HepG2 (cell line): ENCODE data around the gene PLEKHN1. TPM values are rescaled to one million over a fixed set of nuclear protein-coding genes. Genes with fewer than 3 reads are reported as not detected.

Source experiments
- ATF3 ChIP-seq: sonication (generic); formaldehyde crosslinking; IDR thresholded peaks from 2 replicates; pipeline ENCODE4 v1.4.0; 2020; ENCODE audit warnings: missing genetic modification reagents
- BORCS8-MEF2B ChIP-seq: sonication (generic); formaldehyde crosslinking; IDR thresholded peaks from 2 replicates; pipeline ENCODE4 v1.8.0; 2022; ENCODE audit warnings: mild to moderate bottlenecking, missing genetic modification reagents
- CERS6 ChIP-seq: sonication (generic); formaldehyde crosslinking; IDR thresholded peaks from 2 replicates; pipeline ENCODE4 v1.5.0; 2020; ENCODE audit warnings: missing genetic modification reagents
- CHD2 ChIP-seq: IDR thresholded peaks from 2 replicates; pipeline ENCODE4 v1.6.1; 2011; ENCODE audit warnings: low read depth, low read length, improper control_type of control experiment
- DR1 ChIP-seq: sonication (generic); formaldehyde crosslinking; IDR thresholded peaks from 2 replicates; pipeline ENCODE4 v1.8.0; 2021; ENCODE audit warnings: mild to moderate bottlenecking, missing genetic modification reagents, inconsistent platforms
- HNRNPK ChIP-seq: fragments of 200-400 bp; formaldehyde crosslinking; IDR thresholded peaks from 2 replicates; pipeline ENCODE4 v1.6.1; 2018; ENCODE audit warnings: low read length, low read depth, moderate library complexity, mild to moderate bottlenecking; ENCODE audit not compliant: poor library complexity, severe bottlenecking
- HNRNPLL ChIP-seq: fragments of 200-400 bp; formaldehyde crosslinking; IDR thresholded peaks from 2 replicates; pipeline ENCODE4 v1.6.1; 2017; ENCODE audit warnings: mild to moderate bottlenecking, low read depth, low read length; ENCODE audit not compliant: poor library complexity, severe bottlenecking
- IRF9 ChIP-seq: sonication (generic); formaldehyde crosslinking; IDR thresholded peaks from 2 replicates; pipeline ENCODE4 v1.8.0; 2022; ENCODE audit warnings: missing genetic modification reagents, mild to moderate bottlenecking, borderline replicate concordance
- KDM5A ChIP-seq: fragments of 200-600 bp; sonication (generic); IDR thresholded peaks from 2 replicates; pipeline ENCODE4 v1.7.0; 2018; ENCODE audit warnings: antibody characterized with exemption, mild to moderate bottlenecking, low read length, borderline replicate concordance
- SAFB2 ChIP-seq: sonication (generic); formaldehyde crosslinking; IDR thresholded peaks from 2 replicates; pipeline ENCODE4 v1.5.1; 2020; ENCODE audit warnings: missing genetic modification reagents, low read depth, mild to moderate bottlenecking, borderline replicate concordance
- SP140L ChIP-seq: sonication (generic); formaldehyde crosslinking; IDR thresholded peaks from 2 replicates; pipeline ENCODE4 v1.4.0; 2020; ENCODE audit warnings: missing genetic modification reagents, borderline replicate concordance
- TOE1 ChIP-seq: sonication (generic); formaldehyde crosslinking; IDR thresholded peaks from 2 replicates; pipeline ENCODE4 v1.4.0; 2020; ENCODE audit warnings: mild to moderate bottlenecking, missing genetic modification reagents
- ZNF160 ChIP-seq: sonication (generic); formaldehyde crosslinking; IDR thresholded peaks from 2 replicates; pipeline ENCODE4 v1.8.0; 2022; ENCODE audit warnings: mild to moderate bottlenecking, inconsistent platforms, missing genetic modification reagents
- ZNF367 ChIP-seq: sonication (generic); formaldehyde crosslinking; IDR thresholded peaks from 2 replicates; pipeline ENCODE4 v1.4.0; 2020; ENCODE audit warnings: missing genetic modification reagents, borderline replicate concordance
- ZNF570 ChIP-seq: sonication (generic); formaldehyde crosslinking; IDR thresholded peaks from 2 replicates; pipeline ENCODE4 v1.4.0; 2020; ENCODE audit warnings: mild to moderate bottlenecking, missing genetic modification reagents, borderline replicate concordance
- ZNF577 ChIP-seq: sonication (generic); formaldehyde crosslinking; IDR thresholded peaks from 2 replicates; pipeline ENCODE4 v1.4.0; 2020; ENCODE audit warnings: mild to moderate bottlenecking, low read depth, missing genetic modification reagents, borderline replicate concordance
- polyA plus RNA-seq, 8 experiments: library from polyadenylated mRNA; depleted of rRNA in 3 of 8; stranded (reverse) in 7 of 8; unstranded in 1 of 8; fragments of >200 nt; fragmentation: Illumina TruSeq in 4 of 8; extraction: Trizol in 4 of 8; gene quantifications; 2 replicates each; pipeline versions ENCODE4 v1.2.1 to v1.2.3, GENCODE V29; 2011 to 2016; ENCODE audit warnings: low read depth in 4 of 8, missing spikeins in 1 of 8, mixed read lengths in 1 of 8; ENCODE audit not compliant: insufficient read depth in 1 of 8
- total RNA-seq, 5 experiments: library from RNA; depleted of rRNA; stranded (reverse); fragments of >200 nt; fragmentation: Illumina TruSeq; extraction: Trizol; gene quantifications; 2 replicates each; pipeline ENCODE4 v1.2.3, GENCODE V29; 2016; ENCODE audit warnings: low read depth in 1 of 5
- TF ChIP-seq, protein P1 (sequence below): sonication (generic); formaldehyde crosslinking; IDR thresholded peaks from 2 replicates; pipeline ENCODE4 v1.5.1; 2020; ENCODE audit warnings: mild to moderate bottlenecking, missing genetic modification reagents, borderline replicate concordance

PLEKHN1 gene
- total and polyA plus RNA-seq, 2 of the 13 experiments (the other 11 are each of a cell fraction or from before 2014, with no cell fraction given), result 0.42 to 0.58 TPM

DNA sequence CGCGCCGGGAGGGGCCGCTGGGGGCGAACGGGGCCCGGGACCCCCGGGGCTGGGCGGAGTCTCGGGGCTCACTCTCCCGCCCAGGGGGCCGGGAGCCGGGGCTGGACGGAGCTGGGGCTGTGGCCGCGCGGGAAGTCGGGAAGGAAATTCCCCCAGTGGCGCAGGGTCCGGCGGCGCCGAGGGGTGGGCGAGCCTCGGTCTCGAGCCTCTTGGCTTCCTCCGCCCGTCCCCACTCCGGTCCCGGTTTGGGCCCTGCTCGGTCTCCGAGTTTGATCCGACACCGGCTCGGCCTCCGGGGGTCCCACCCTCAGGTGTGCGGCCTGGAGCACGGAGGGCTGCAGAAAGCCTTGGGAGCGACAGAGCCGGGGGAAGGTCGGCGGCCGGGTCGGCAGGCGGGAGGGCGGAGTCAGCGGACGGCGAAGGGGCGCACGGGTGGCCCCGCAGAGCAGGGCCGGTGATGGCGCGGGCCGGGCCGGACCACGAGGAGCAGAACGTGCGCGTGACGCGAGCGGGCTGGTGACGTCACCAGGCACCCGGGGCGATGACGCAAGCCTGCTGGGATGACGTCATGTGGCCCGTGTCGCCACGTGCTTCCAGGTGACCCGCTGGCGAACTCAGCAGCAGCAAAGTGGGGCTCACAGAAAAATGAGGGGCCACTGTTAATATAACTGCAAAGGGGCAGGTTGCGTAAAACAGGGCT, 34.2 kb downstream of the PLEKHN1 start (continued):
- peak; percentile 60; the same call in 1 of the 2 replicates for TF ChIP-seq IRF9 (CRISPR knock-in tag)
- peak; percentile 68; the same call in 1 of the 2 replicates for TF ChIP-seq SAFB2
- TF ChIP-seq HNRNPLL, result peak; percentile 62
- TF ChIP-seq SP140L (CRISPR knock-in tag), result no peak
- no peak for TF ChIP-seq TOE1 (CRISPR knock-in tag)
- TF ChIP-seq ZNF570 (CRISPR knock-in tag), result no peak
- TF ChIP-seq CHD2, result no peak
- peak; percentile 59 for TF ChIP-seq HNRNPK
- TF ChIP-seq ATF3 (CRISPR knock-in tag), result peak; percentile 100
- TF ChIP-seq ZNF577 (CRISPR knock-in tag), result no peak
- TF ChIP-seq KDM5A, result no peak
- TF ChIP-seq CERS6 (CRISPR knock-in tag), result peak; percentile 51; the same call in 1 of the 2 replicates
- TF ChIP-seq BORCS8-MEF2B (CRISPR knock-in tag), result 0 out of 2 replicates have a peak, but pooled peaks have one; percentile 35
- TF ChIP-seq DR1, result no peak; the same call in 1 of the 2 replicates
- no peak; the same call in 1 of the 2 replicates for TF ChIP-seq ZNF160 (CRISPR knock-in tag)
- TF ChIP-seq, protein P1, sequence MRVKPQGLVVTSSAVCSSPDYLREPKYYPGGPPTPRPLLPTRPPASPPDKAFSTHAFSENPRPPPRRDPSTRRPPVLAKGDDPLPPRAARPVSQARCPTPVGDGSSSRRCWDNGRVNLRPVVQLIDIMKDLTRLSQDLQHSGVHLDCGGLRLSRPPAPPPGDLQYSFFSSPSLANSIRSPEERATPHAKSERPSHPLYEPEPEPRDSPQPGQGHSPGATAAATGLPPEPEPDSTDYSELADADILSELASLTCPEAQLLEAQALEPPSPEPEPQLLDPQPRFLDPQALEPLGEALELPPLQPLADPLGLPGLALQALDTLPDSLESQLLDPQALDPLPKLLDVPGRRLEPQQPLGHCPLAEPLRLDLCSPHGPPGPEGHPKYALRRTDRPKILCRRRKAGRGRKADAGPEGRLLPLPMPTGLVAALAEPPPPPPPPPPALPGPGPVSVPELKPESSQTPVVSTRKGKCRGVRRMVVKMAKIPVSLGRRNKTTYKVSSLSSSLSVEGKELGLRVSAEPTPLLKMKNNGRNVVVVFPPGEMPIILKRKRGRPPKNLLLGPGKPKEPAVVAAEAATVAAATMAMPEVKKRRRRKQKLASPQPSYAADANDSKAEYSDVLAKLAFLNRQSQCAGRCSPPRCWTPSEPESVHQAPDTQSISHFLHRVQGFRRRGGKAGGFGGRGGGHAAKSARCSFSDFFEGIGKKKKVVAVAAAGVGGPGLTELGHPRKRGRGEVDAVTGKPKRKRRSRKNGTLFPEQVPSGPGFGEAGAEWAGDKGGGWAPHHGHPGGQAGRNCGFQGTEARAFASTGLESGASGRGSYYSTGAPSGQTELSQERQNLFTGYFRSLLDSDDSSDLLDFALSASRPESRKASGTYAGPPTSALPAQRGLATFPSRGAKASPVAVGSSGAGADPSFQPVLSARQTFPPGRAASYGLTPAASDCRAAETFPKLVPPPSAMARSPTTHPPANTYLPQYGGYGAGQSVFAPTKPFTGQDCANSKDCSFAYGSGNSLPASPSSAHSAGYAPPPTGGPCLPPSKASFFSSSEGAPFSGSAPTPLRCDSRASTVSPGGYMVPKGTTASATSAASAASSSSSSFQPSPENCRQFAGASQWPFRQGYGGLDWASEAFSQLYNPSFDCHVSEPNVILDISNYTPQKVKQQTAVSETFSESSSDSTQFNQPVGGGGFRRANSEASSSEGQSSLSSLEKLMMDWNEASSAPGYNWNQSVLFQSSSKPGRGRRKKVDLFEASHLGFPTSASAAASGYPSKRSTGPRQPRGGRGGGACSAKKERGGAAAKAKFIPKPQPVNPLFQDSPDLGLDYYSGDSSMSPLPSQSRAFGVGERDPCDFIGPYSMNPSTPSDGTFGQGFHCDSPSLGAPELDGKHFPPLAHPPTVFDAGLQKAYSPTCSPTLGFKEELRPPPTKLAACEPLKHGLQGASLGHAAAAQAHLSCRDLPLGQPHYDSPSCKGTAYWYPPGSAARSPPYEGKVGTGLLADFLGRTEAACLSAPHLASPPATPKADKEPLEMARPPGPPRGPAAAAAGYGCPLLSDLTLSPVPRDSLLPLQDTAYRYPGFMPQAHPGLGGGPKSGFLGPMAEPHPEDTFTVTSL (CRISPR knock-in tag), result no peak; the same call in 1 of the 2 replicates
- TF ChIP-seq ZNF367 (CRISPR knock-in tag), result peak; percentile 67; the same call in 1 of the 2 replicates
